Measurements from ENCODE around the gene SHROOM4.

The SHROOM4 gene

DNA sequence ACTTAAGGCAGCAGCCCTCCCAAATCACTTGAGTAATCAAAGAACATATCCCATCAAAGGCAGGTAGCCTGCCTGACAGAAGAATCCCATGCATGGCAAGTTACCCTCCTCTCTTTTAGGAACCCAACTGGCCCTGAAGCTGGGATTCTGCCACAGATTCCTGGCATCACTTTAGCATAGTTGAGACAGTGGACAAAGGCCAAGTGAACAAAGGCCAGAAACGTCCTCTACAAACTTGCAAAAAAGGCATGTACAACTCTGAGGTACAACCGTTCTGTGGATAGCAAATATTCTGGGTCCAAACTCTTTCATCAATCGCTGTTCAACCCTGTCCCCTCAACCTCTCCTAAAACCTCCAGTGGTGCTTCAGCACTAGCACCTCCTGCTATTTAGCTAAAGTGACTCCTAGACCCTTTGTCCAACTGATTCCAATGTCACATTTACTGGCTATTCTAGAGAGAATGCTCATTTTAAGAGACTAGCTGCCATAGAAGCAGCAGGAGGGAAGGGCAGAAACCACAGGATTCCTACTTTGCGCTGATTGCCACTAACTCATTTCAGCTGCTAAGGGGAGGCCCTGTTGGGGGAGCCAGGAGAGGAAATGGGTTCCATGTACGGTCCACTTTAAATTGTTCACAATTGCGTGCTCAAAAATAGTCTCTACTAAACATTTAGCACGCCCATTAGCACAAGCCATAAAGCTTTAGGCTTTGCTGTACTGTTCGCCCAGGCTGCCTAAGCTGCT is 105.9 kb downstream of the SHROOM4 start:
- TF ChIP-seq TAF1 (IDR thresholded peaks at IDR 0.05; ENCODE audit: low read depth) (no peak), MAX (IDR thresholded peaks at IDR 0.05) (no peak), NFIC (IDR thresholded peaks at IDR 0.05) (no peak), USF1 (IDR thresholded peaks at IDR 0.05) (no peak), EP300 (IDR thresholded peaks at IDR 0.05; ENCODE audit: borderline replicate concordance) (no peak), FOXM1 (IDR thresholded peaks at IDR 0.05; ENCODE audit: borderline replicate concordance, low read depth) (no peak), YY1 (IDR thresholded peaks at IDR 0.05; ENCODE audit: low read depth) (no peak), TEAD4 (IDR thresholded peaks at IDR 0.05) (no peak), CEBPB (IDR thresholded peaks at IDR 0.05) (no peak), RAD21 (IDR thresholded peaks at IDR 0.05; ENCODE audit: low read depth) (no peak), EGR1 (IDR thresholded peaks at IDR 0.05) (no peak), CREB1 (IDR thresholded peaks at IDR 0.05; ENCODE audit: low read depth) (no peak), TCF12 (IDR thresholded peaks at IDR 0.05; ENCODE audit: low read depth) (no peak), ZBTB7A (IDR thresholded peaks at IDR 0.05; ENCODE audit: low read depth) (no peak), REST (IDR thresholded peaks at IDR 0.05; ENCODE audit: low read depth) (no peak)

GRCh38 chrX:50707405-50707804 is 106.6 kb downstream of the SHROOM4 start:
- TF ChIP-seq NFIC (IDR thresholded peaks at IDR 0.05) (peak; percentile 73), TEAD4 (IDR thresholded peaks at IDR 0.05) (no peak), FOXM1 (IDR thresholded peaks at IDR 0.05; ENCODE audit: borderline replicate concordance, low read depth) (no peak), CEBPB (IDR thresholded peaks at IDR 0.05) (no peak), ZBTB7A (IDR thresholded peaks at IDR 0.05; ENCODE audit: low read depth) (no peak), RAD21 (IDR thresholded peaks at IDR 0.05; ENCODE audit: low read depth) (no peak)

DNA sequence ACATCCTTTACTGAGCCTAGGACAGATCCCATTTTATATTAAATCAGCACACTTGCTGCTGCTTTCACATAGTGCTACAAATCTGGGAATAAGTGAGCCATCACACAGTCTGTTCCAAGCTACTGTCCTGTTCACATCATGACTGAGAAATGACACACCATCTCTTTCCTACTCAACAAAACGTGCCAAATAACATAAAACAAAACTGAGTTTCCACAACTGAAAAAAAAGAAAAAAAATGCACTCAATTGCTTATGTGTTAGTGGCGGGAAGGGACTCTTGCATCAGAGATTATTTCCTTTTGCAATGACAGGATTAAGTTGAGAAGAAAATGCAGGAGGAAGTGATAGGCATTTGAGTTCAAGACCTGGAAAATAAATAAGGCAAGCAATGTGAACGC is 109.0 kb downstream of the SHROOM4 start:
- TF ChIP-seq TAF1 (IDR thresholded peaks at IDR 0.05; ENCODE audit: low read depth) (no peak), USF1 (IDR thresholded peaks at IDR 0.05) (no peak), CEBPB (IDR thresholded peaks at IDR 0.05) (no peak), REST (IDR thresholded peaks at IDR 0.05; ENCODE audit: low read depth) (no peak), RAD21 (IDR thresholded peaks at IDR 0.05; ENCODE audit: low read depth) (no peak), MAX (IDR thresholded peaks at IDR 0.05) (no peak), ZBTB7A (IDR thresholded peaks at IDR 0.05; ENCODE audit: low read depth) (no peak), EGR1 (IDR thresholded peaks at IDR 0.05) (no peak), YY1 (IDR thresholded peaks at IDR 0.05; ENCODE audit: low read depth) (no peak), TCF12 (IDR thresholded peaks at IDR 0.05; ENCODE audit: low read depth) (no peak), NFIC (IDR thresholded peaks at IDR 0.05) (no peak), EP300 (IDR thresholded peaks at IDR 0.05; ENCODE audit: borderline replicate concordance) (no peak), TEAD4 (IDR thresholded peaks at IDR 0.05) (no peak), CREB1 (IDR thresholded peaks at IDR 0.05; ENCODE audit: low read depth) (no peak), FOXM1 (IDR thresholded peaks at IDR 0.05; ENCODE audit: borderline replicate concordance, low read depth) (no peak)

DNA sequence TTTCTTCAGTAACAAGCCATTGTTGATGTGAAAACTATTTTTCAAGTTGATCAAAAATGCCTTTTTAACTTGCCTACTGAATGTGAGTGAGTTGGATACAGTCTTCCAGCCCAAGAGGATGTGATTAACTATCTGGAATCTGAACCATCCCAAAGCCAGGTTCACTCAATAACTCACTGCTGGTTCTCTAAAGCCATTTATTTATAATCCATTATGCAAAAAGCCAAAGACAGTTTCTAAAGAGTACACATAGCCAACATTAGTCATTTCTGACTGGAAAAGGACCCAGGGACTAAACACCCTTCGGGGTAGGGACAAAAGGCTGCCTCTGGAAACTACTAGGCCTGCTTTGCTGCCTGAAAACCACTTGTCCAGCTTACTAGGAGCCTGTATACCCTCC is 109.6 kb downstream of the SHROOM4 start:
- TF ChIP-seq TCF12 (IDR thresholded peaks at IDR 0.05; ENCODE audit: low read depth) (no peak), EP300 (IDR thresholded peaks at IDR 0.05; ENCODE audit: borderline replicate concordance) (no peak), TAF1 (IDR thresholded peaks at IDR 0.05; ENCODE audit: low read depth) (no peak), CREB1 (IDR thresholded peaks at IDR 0.05; ENCODE audit: low read depth) (no peak), EGR1 (IDR thresholded peaks at IDR 0.05) (no peak), CEBPB (IDR thresholded peaks at IDR 0.05) (no peak), REST (IDR thresholded peaks at IDR 0.05; ENCODE audit: low read depth) (no peak), RAD21 (IDR thresholded peaks at IDR 0.05; ENCODE audit: low read depth) (no peak), USF1 (IDR thresholded peaks at IDR 0.05) (no peak), YY1 (IDR thresholded peaks at IDR 0.05; ENCODE audit: low read depth) (no peak), MAX (IDR thresholded peaks at IDR 0.05) (no peak)

All from Ishikawa (cell line).